ENCODE data around the gene OVAAL. TPM values are rescaled to one million over a fixed set of nuclear protein-coding genes. Genes with fewer than 3 reads are reported as not detected.

The OVAAL gene
- total and polyA plus RNA-seq, 3 experiments from 2014 or later: not detected

DNA sequence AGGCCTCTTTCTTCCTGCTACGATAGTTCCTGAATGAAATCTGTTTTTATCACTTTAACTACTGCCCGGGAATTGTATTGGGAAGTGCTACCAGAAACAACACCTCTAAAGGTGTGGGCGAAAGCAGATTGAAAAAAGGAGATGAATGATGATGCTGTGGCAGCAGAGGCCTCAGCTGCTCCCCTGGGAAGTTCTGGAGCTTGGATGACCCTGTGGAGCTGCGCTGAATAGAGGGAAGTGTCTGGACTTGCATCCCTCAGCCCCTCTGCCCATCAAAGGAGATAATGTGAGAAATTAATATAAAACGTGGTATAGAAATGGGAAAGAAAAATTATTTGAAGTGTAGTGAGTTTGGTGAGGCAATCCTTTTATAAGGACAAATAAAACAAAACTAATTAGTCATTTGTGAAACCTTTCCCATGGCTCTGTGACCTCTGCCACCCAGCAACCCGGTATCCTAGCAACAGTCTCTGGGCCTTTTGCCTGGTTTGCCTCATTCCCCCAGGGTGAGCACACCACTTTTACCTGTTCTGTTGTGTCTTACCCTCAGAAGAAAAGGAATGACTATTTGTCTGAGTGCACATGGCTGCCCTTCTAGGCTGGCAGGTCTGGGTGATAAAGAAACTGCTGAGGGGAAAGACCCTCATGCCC lies 21.3 kb downstream of the OVAAL start:
- DNase-seq: no peak
- no peaks in the 10 kb centered on the region for H3K9me3 ChIP-seq (ENCODE audit: low read length)
- H3K4me3 ChIP-seq (ENCODE audit: low read length): no peak overlapping the region
- Mint-ChIP-seq H3K36me3 (no peaks in the 10 kb centered on the region), H3K9me3 (peaks cover 0 to 3% (median 0%) of the 10 kb centered on the region in 5 donors), H3K27me3 (peaks cover 11 to 18% of the 10 kb centered on the region in 2 donors), H3K27ac (no peak overlapping the region), H3K4me1 (no peaks in the 10 kb centered on the region), H3K4me3 (no peak overlapping the region)
- H3K36me3 ChIP-seq (ENCODE audit: insufficient read depth, low read length): no peaks in the 10 kb centered on the region
- H3K27me3 ChIP-seq (ENCODE audit: insufficient read depth, low read length, poor library complexity, severe bottlenecking): no peaks in the 10 kb centered on the region
- H3K27ac ChIP-seq (ENCODE audit: low read depth, low read length): no peak overlapping the region
- CTCF ChIA-PET: no interaction called here
- no peaks in the 10 kb centered on the region for H3K4me1 ChIP-seq (ENCODE audit: insufficient read depth, low read length)
- POLR2A ChIA-PET: interaction anchor here (0.7 kb wide), 1 partner anchor 220 kb away, joined by 9 read pairs; no protein-coding TSS in a partner anchor

DNA sequence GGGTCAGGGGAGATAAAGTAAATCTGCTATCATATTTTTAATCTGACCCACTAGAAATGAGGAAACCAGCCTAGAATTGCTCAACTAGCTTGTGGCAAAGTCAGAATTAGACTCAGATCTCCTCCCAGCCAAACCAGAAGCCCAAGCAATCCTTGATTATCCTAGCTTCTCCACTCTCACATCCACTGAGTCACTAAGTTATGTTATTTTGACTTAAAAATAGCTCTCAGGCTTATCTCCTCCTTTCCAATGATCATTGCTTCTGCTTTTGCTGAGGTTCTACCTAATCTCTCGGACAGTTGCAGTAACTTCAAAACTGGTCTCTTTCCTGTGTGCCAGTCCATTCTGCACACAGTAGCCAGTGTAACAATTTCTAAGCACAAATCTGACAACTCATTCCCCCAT lies 22.9 kb downstream of the OVAAL start:
- peaks cover 0 to 3% (median 0%) of the 10 kb centered on the region in 5 donors for H3K9me3 Mint-ChIP-seq
- Histone ChIP-seq H3K9me3 (ENCODE audit: low read length) (no peaks in the 10 kb centered on the region), H3K4me3 (ENCODE audit: low read length) (no peak overlapping the region), H3K4me1 (ENCODE audit: insufficient read depth, low read length) (no peaks in the 10 kb centered on the region), H3K27ac (ENCODE audit: low read depth, low read length) (no peak overlapping the region), H3K36me3 (ENCODE audit: insufficient read depth, low read length) (no peaks in the 10 kb centered on the region), H3K27me3 (ENCODE audit: insufficient read depth, low read length, poor library complexity, severe bottlenecking) (no peaks in the 10 kb centered on the region)
- peaks cover 0 to 9% (median 0%) of the 10 kb centered on the region in 3 donors for H3K4me1 Mint-ChIP-seq
- no peaks in the 10 kb centered on the region for H3K36me3 Mint-ChIP-seq
- no peak for DNase-seq
- H3K27me3 Mint-ChIP-seq: peaks cover 4 to 15% of the 10 kb centered on the region in 2 donors
- CTCF ChIA-PET: no interaction called here
- POLR2A ChIA-PET: no interaction called here
- no peak overlapping the region for H3K27ac Mint-ChIP-seq
- H3K4me3 Mint-ChIP-seq: no peak overlapping the region

DNA sequence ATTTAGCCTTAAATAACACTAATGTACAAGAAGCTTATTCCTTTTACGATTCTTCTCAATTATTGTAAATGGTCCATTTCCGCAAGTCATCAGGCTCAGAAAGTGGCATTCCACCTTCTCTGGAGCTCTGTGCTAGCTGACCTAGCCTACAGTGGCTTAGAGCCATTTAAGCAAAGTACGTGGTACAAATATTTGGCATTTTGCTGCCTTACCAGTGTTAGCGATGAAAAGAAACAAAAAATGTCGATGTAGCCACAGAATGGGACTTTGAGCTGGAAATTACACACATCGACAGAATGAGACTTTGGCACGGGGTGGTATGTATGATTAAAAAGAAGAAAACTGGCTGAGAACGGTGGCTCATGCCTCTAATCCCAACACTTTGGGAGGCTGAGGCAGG lies 26.1 kb downstream of the OVAAL start:
- no peaks in the 10 kb centered on the region for H3K27me3 ChIP-seq (ENCODE audit: insufficient read depth, low read length, poor library complexity, severe bottlenecking)
- H3K9me3 Mint-ChIP-seq: peaks cover 0 to 13% (median 6%) of the 10 kb centered on the region in 5 donors
- H3K27ac Mint-ChIP-seq: no peak overlapping the region
- peak overlapping the region; percentile 68 for H3K27ac ChIP-seq (ENCODE audit: low read depth, low read length)
- H3K36me3 Mint-ChIP-seq: no peaks in the 10 kb centered on the region
- no peaks in the 10 kb centered on the region for H3K4me1 ChIP-seq (ENCODE audit: insufficient read depth, low read length)
- CTCF ChIA-PET: no interaction called here
- POLR2A ChIA-PET: no interaction called here
- H3K9me3 ChIP-seq (ENCODE audit: low read length): no peaks in the 10 kb centered on the region
- no peaks in the 10 kb centered on the region for H3K36me3 ChIP-seq (ENCODE audit: insufficient read depth, low read length)
- DNase-seq: no peak
- H3K4me1 Mint-ChIP-seq: peaks cover 0 to 9% (median 0%) of the 10 kb centered on the region in 3 donors
- H3K27me3 Mint-ChIP-seq: peaks cover 3 to 16% of the 10 kb centered on the region in 2 donors
- no peak overlapping the region for H3K4me3 ChIP-seq (ENCODE audit: low read length)
- no peak overlapping the region for H3K4me3 Mint-ChIP-seq

DNA sequence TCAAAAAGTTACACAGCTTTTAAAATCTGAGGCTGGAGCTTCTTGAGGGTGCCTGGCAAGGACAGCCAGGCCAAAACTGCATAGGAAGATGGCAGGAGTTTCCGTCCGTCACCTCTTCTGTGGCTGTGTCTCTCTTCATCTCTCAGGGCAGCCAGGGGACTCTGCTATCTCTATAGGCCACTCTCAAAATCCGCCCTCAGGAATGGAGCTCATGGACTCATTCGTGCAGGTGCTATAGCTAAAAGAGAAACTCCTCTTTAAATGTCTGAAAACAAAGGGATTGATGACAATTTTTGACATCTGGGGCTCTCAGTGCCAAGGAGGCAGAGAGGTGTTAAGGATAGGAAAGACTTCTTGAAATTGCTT lies 27.2 kb downstream of the OVAAL start:
- ChIA-PET POLR2A (no interaction called here), CTCF (no interaction called here)
- Mint-ChIP-seq H3K9me3 (peaks cover 0 to 13% (median 6%) of the 10 kb centered on the region in 5 donors), H3K27ac (no peak overlapping the region), H3K4me3 (no peak overlapping the region), H3K27me3 (peaks cover 3 to 16% of the 10 kb centered on the region in 2 donors), H3K4me1 (peaks cover 0 to 9% (median 0%) of the 10 kb centered on the region in 3 donors), H3K36me3 (no peaks in the 10 kb centered on the region)
- H3K36me3 ChIP-seq (ENCODE audit: insufficient read depth, low read length): no peaks in the 10 kb centered on the region
- H3K27ac ChIP-seq (ENCODE audit: low read depth, low read length): peak overlapping the region; percentile 68
- no peak for DNase-seq
- no peaks in the 10 kb centered on the region for H3K9me3 ChIP-seq (ENCODE audit: low read length)
- no peaks in the 10 kb centered on the region for H3K4me1 ChIP-seq (ENCODE audit: insufficient read depth, low read length)
- H3K4me3 ChIP-seq (ENCODE audit: low read length): no peak overlapping the region
- H3K27me3 ChIP-seq (ENCODE audit: insufficient read depth, low read length, poor library complexity, severe bottlenecking): no peaks in the 10 kb centered on the region

DNA sequence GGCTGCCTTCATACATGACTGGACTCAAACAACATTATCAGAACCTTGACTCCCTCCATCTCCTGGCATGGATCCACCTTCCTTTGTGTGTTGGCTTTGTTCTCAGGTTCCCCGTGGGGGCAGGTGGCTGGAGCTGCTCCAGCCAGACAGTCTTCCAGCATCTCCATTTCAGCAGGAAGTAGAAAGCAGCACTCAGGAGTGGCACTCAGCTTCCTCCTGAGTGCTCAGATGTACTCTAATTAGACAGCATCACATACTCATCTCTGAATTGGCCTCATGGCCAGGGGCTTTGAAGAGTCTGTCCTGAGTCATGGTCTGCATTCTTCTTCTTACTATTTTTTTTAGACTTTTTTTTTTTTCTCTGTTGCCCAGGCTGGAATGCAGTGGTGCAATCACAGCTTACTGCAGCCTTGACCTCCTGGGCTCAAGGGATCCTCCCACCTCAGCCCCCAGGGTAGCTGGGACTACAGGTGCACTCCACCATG lies 27.9 kb downstream of the OVAAL start:
- H3K36me3 ChIP-seq (ENCODE audit: insufficient read depth, low read length): no peaks in the 10 kb centered on the region
- H3K4me1 ChIP-seq (ENCODE audit: insufficient read depth, low read length): no peaks in the 10 kb centered on the region
- CTCF ChIA-PET: no interaction called here
- Mint-ChIP-seq H3K4me1 (peaks cover 0 to 9% (median 0%) of the 10 kb centered on the region in 3 donors), H3K27me3 (peaks cover 3 to 16% of the 10 kb centered on the region in 2 donors), H3K27ac (no peak overlapping the region), H3K4me3 (no peak overlapping the region), H3K9me3 (peaks cover 0 to 13% (median 6%) of the 10 kb centered on the region in 5 donors), H3K36me3 (no peaks in the 10 kb centered on the region)
- POLR2A ChIA-PET: no interaction called here
- H3K9me3 ChIP-seq (ENCODE audit: low read length): no peaks in the 10 kb centered on the region
- H3K4me3 ChIP-seq (ENCODE audit: low read length): no peak overlapping the region
- no peaks in the 10 kb centered on the region for H3K27me3 ChIP-seq (ENCODE audit: insufficient read depth, low read length, poor library complexity, severe bottlenecking)
- H3K27ac ChIP-seq (ENCODE audit: low read depth, low read length): peak overlapping the region; percentile 68
- DNase-seq: no peak

DNA sequence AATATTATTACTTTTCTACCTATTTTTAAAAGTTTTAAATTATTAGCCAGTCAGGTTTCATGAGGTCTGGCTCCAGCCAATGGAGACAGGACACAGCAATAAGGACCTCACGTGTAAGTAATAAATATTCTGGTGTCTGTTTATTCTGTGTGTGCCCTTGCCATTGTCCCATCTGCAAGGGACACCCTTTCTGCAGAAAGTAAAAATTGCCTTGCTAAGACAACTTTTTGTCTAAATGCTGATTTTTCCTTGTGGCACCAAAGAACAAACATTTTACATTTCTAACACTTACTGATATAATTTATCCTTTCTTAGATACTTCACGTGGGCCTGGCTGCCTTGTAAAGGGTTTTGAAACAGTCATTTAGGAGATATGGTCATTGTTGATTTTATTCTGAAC lies 29.4 kb downstream of the OVAAL start:
- Mint-ChIP-seq H3K9me3 (peaks cover 0 to 13% (median 6%) of the 10 kb centered on the region in 5 donors), H3K27me3 (peaks cover 3 to 16% of the 10 kb centered on the region in 2 donors), H3K27ac (no peak overlapping the region), H3K4me3 (no peak overlapping the region), H3K4me1 (peaks cover 0 to 9% (median 0%) of the 10 kb centered on the region in 3 donors), H3K36me3 (no peaks in the 10 kb centered on the region)
- Histone ChIP-seq H3K36me3 (ENCODE audit: insufficient read depth, low read length) (no peaks in the 10 kb centered on the region), H3K9me3 (ENCODE audit: low read length) (no peaks in the 10 kb centered on the region), H3K4me1 (ENCODE audit: insufficient read depth, low read length) (no peaks in the 10 kb centered on the region), H3K4me3 (ENCODE audit: low read length) (no peak overlapping the region), H3K27me3 (ENCODE audit: insufficient read depth, low read length, poor library complexity, severe bottlenecking) (no peaks in the 10 kb centered on the region), H3K27ac (ENCODE audit: low read depth, low read length) (no peak overlapping the region)
- CTCF ChIA-PET: no interaction called here
- DNase-seq: no peak
- POLR2A ChIA-PET: no interaction called here

DNA sequence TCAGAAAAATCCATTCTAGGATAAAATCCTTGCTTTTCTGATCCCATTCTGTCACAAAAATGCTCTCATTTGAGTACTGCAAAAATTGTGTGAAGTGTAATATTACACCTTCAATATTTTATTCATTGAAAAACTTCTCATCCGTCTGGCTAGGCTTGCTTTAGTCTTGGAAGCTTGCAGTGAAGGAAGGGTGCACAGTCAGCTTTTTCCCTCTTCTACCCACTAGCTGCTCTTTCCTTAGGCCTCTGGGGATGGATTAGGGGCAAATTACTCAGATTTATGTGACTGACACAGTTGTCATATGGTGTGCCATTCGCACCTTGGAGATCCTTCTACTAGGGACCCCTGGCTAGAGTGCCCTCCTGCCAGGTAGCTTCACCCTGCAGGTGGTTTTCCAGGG lies 32.1 kb downstream of the OVAAL start:
- ChIA-PET CTCF (no interaction called here), POLR2A (no interaction called here)
- Histone ChIP-seq H3K9me3 (ENCODE audit: low read length) (no peaks in the 10 kb centered on the region), H3K4me3 (ENCODE audit: low read length) (no peak overlapping the region), H3K36me3 (ENCODE audit: insufficient read depth, low read length) (no peaks in the 10 kb centered on the region), H3K4me1 (ENCODE audit: insufficient read depth, low read length) (no peaks in the 10 kb centered on the region), H3K27me3 (ENCODE audit: insufficient read depth, low read length, poor library complexity, severe bottlenecking) (no peaks in the 10 kb centered on the region), H3K27ac (ENCODE audit: low read depth, low read length) (no peak overlapping the region)
- no peak for DNase-seq
- Mint-ChIP-seq H3K4me1 (peaks cover 0 to 4% (median 0%) of the 10 kb centered on the region in 3 donors), H3K36me3 (no peaks in the 10 kb centered on the region), H3K27me3 (peaks cover 6 to 8% of the 10 kb centered on the region in 2 donors), H3K9me3 (peaks cover 0 to 13% (median 6%) of the 10 kb centered on the region in 5 donors), H3K27ac (no peak overlapping the region), H3K4me3 (no peak overlapping the region)

DNA sequence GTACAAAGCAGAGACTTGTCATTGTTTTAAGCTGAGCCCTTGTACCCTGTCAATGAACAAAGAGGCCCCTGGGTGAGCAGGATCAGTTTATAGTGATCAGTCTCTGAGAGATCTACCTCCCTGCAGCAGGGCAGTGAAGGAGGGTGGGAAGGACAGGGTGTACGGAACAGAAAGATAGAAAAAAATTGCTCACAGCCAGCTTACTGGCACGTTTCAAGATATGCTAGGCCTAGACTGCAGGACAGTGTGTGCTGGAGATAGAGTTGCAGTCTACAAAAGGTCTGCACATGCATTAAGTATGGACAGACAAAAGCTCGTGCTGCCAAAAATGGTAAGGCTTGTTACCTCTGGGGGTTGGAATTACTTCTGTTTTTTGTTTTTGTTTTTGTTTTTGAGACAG lies 34.6 kb downstream of the OVAAL start:
- Histone ChIP-seq H3K36me3 (ENCODE audit: insufficient read depth, low read length) (no peaks in the 10 kb centered on the region), H3K4me3 (ENCODE audit: low read length) (no peak overlapping the region), H3K27ac (ENCODE audit: low read depth, low read length) (no peak overlapping the region), H3K4me1 (ENCODE audit: insufficient read depth, low read length) (no peaks in the 10 kb centered on the region), H3K27me3 (ENCODE audit: insufficient read depth, low read length, poor library complexity, severe bottlenecking) (no peaks in the 10 kb centered on the region), H3K9me3 (ENCODE audit: low read length) (no peaks in the 10 kb centered on the region)
- no peak for DNase-seq
- Mint-ChIP-seq H3K36me3 (no peaks in the 10 kb centered on the region), H3K4me1 (no peaks in the 10 kb centered on the region), H3K27ac (no peak overlapping the region), H3K27me3 (peaks cover 6 to 17% of the 10 kb centered on the region in 2 donors), H3K9me3 (peaks cover 0 to 6% (median 2%) of the 10 kb centered on the region in 5 donors), H3K4me3 (no peak overlapping the region)
- ChIA-PET POLR2A (no interaction called here), CTCF (no interaction called here)

Data from CD8-positive, alpha-beta memory T cell (primary cell).